ENCODE results near the gene MRPL37. TPM values are rescaled to one million over a fixed set of nuclear protein-coding genes. Genes with fewer than 3 reads are reported as not detected.
A peak's percentile ranks its signal among the peaks of the same experiment; 100 is the strongest.

Gene MRPL37
- polyA plus RNA-seq (2012; ENCODE audit: insufficient read length, low read depth), result 124 TPM

DNA sequence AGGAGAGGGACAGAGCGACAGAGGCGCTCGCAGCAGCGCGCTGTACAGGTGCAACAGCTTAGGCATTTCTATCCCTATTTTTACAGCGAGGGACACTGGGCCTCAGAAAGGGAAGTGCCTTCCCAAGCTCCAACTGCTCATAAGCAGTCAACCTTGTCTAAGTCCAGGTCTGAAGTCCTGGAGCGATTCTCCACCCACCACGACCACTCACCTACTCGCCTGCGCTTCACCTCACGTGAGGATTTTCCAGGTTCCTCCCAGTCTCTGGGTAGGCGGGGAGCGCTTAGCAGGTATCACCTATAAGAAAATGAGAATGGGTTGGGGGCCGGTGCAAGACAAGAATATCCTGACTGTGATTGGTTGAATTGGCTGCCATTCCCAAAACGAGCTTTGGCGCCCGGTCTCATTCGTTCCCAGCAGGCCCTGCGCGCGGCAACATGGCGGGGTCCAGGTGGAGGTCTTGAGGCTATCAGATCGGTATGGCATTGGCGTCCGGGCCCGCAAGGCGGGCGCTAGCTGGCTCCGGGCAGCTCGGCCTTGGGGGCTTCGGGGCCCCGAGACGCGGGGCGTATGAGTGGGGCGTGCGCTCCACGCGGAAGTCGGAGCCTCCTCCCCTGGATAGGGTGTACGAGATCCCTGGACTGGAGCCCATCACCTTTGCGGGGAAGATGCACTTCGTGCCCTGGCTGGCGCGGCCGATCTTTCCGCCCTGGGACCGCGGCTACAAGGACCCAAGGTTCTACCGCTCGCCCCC, at the start of gene MRPL37, which contains the start of gene CYB5RL:
MRPL37 (plus strand) TSS at position 403 of the 754 bp plus-strand sequence; CDS start at position 480, 77 bp downstream.
CYB5RL (minus strand) TSS at position 266 of the 754 bp plus-strand sequence. CDS start 4,414 bp downstream, outside the sequence.
- TF ChIP-seq, protein P1, sequence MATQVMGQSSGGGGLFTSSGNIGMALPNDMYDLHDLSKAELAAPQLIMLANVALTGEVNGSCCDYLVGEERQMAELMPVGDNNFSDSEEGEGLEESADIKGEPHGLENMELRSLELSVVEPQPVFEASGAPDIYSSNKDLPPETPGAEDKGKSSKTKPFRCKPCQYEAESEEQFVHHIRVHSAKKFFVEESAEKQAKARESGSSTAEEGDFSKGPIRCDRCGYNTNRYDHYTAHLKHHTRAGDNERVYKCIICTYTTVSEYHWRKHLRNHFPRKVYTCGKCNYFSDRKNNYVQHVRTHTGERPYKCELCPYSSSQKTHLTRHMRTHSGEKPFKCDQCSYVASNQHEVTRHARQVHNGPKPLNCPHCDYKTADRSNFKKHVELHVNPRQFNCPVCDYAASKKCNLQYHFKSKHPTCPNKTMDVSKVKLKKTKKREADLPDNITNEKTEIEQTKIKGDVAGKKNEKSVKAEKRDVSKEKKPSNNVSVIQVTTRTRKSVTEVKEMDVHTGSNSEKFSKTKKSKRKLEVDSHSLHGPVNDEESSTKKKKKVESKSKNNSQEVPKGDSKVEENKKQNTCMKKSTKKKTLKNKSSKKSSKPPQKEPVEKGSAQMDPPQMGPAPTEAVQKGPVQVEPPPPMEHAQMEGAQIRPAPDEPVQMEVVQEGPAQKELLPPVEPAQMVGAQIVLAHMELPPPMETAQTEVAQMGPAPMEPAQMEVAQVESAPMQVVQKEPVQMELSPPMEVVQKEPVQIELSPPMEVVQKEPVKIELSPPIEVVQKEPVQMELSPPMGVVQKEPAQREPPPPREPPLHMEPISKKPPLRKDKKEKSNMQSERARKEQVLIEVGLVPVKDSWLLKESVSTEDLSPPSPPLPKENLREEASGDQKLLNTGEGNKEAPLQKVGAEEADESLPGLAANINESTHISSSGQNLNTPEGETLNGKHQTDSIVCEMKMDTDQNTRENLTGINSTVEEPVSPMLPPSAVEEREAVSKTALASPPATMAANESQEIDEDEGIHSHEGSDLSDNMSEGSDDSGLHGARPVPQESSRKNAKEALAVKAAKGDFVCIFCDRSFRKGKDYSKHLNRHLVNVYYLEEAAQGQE (IDR thresholded peaks at IDR 0.05; ENCODE audit: insufficient read depth in 1 of 2, low read depth in 2 of 2, low read length in 2 of 2), result 0 out of 4 replicates have a peak, but pooled peaks of 1 of the 2 experiments have one; percentile 32
- peak; percentile 92 for TF ChIP-seq POLR2AphosphoS5 (IDR thresholded peaks at IDR 0.05; ENCODE audit: low read depth, low read length)
- peak; percentile 91 for TF ChIP-seq TAF1 (IDR thresholded peaks at IDR 0.05; ENCODE audit: borderline replicate concordance, insufficient read depth, low read length)
- TF ChIP-seq FOXP2 (optimal IDR thresholded peaks at IDR 0.05; ENCODE audit: borderline replicate concordance, extremely low read depth, extremely low read length, insufficient read depth), result no peak

DNA sequence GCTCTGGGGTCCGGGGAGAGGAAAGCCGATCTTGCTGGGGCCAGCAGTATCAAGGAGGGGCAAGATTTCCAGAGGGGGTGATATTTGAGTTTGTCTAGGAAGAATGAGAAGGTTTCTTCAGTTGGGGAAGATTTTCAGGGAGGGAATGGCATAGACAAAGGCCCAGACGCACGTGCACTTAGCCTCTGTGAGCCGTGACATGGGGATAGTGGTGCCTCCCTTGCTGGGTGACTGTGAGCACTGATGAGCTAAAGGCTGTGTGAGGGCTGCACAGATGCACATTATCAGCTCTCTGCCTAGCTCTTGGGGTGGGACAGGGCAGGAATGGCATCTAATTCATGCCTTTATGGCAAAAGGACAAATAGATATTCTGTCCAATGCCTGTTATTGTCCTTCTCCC, 49.0 kb upstream of the MRPL37 start:
- TF ChIP-seq POLR2AphosphoS5 (IDR thresholded peaks at IDR 0.05; ENCODE audit: low read depth, low read length) (no peak), FOXP2 (optimal IDR thresholded peaks at IDR 0.05; ENCODE audit: borderline replicate concordance, extremely low read depth, extremely low read length, insufficient read depth) (no peak), SIN3A (IDR thresholded peaks at IDR 0.05; ENCODE audit: borderline replicate concordance, insufficient read depth, low read length) (no peak), TAF1 (IDR thresholded peaks at IDR 0.05; ENCODE audit: borderline replicate concordance, insufficient read depth, low read length) (no peak)
- TF ChIP-seq, protein P1 (IDR thresholded peaks at IDR 0.05; ENCODE audit: insufficient read depth in 1 of 2, low read depth in 2 of 2, low read length in 2 of 2), result no peak

DNA sequence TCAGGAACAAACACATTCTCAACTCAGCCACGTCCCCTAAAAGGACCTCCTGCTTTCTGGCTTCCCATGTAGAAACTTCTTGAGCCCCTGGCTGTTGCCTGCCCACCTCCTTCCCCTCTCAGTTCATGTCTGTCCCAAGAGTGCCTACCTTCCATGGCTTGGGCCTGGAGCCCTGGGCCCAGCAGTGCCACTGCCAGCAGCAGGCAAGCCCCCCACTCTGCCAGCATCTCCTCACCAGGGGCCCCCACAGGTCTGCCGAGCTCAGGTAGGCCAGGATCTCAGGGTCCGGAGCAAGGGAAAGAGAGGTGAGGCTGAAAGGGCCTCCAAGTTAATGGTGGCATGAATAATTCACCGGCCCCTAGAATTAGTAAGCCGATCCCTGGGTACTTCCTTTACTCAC, 47.3 kb upstream of the MRPL37 start, which contains the start of gene CDCP2:
CDCP2 (minus strand) TSS at position 305 of the 400 bp plus-strand sequence; CDS start at position 227, 78 bp downstream.
- TF ChIP-seq FOXP2 (optimal IDR thresholded peaks at IDR 0.05; ENCODE audit: borderline replicate concordance, extremely low read depth, extremely low read length, insufficient read depth) (no peak), TAF1 (IDR thresholded peaks at IDR 0.05; ENCODE audit: borderline replicate concordance, insufficient read depth, low read length) (no peak), SIN3A (IDR thresholded peaks at IDR 0.05; ENCODE audit: borderline replicate concordance, insufficient read depth, low read length) (no peak), POLR2AphosphoS5 (IDR thresholded peaks at IDR 0.05; ENCODE audit: low read depth, low read length) (no peak)
- TF ChIP-seq, protein P1 (IDR thresholded peaks at IDR 0.05; ENCODE audit: insufficient read depth in 1 of 2, low read depth in 2 of 2, low read length in 2 of 2), result no peak

DNA sequence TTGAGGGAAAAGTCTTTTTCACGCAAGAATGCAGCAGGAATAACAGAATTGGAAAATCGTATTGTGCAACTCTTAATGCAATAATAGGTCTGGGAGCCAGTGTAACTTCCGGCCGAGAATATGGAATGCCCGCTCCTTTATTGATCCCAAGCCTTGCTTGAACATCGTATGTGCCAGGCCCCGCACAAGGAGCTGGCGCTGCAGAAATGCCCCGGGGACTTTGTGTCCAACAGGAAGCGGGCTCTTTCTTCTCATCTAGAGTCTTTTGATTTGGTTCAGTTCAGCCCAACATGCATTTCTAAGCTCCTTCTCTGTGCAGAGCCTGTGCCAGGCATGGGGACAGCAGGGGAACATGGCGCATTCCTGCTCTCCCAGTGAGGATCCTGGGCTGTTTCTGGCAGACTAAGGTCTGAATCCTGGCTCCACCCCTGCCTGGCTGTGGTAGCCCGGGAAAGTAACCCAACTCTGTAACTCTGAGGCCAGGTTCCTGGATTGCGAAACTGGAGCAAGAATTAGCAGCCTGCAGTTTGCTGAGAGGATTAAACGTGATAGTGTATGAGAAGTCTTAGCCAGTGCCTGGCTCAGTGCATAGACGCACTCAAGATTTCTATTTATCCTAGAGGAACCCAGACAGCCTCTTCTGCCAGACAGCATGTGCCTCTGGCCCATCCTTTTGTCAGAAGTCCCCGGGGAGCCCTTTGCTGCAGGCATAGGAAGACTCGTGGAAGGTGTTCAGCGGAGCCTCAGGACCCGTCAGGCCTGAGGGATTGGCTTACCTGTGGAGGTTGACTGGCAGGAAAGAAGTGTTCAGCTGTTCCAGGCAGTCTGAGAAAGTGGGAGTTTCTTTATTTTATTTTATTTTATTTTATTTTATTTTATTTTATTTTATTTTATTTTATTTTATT, 46.2 kb upstream of the MRPL37 start:
- TF ChIP-seq TAF1 (IDR thresholded peaks at IDR 0.05; ENCODE audit: borderline replicate concordance, insufficient read depth, low read length) (no peak), POLR2AphosphoS5 (IDR thresholded peaks at IDR 0.05; ENCODE audit: low read depth, low read length) (no peak), FOXP2 (optimal IDR thresholded peaks at IDR 0.05; ENCODE audit: borderline replicate concordance, extremely low read depth, extremely low read length, insufficient read depth) (no peak)
- TF ChIP-seq, protein P1 (IDR thresholded peaks at IDR 0.05; ENCODE audit: insufficient read depth in 1 of 2, low read depth in 2 of 2, low read length in 2 of 2), result no peak

Data from PFSK-1 (cell line).